ENCODE data around the gene EVL.

DNA sequence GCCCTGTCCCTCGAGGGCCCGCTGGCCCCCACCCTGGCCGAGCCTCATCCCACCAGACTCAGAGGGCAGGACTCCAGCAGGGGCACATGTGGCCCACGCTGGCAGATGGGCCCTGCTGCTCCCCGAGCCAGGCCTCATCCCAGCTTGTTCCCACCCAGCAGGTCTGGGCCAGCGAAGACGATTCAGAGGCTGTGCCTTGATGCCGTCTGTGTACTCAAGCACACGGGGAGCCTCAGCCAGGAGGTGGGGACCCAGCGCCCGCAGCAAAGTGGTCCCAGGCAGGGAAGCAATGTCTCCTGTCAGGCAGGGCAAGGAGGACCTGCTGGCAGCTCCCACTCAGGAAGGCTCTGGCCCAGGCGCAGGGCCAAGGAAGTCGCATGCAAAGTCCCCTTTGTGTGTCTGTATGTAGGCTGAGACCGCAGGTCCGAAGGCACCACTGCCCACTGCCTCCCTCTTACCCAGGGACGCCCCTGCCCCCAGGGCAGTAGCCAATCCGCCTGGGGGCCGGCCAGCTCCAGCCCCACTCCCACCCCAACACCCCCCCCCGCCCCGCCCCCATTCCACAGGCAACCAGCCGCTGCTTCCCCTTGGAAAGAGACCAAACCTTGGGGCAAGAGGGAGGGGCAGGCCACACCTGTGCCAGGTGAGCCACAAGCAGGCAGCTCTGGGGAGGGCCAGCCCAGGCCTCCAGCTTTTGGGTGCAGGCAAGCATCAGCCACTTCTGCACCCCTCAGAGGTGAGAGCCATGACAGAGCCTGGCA, 84.8 kb downstream of the EVL start:
- TF ChIP-seq, protein P1, sequence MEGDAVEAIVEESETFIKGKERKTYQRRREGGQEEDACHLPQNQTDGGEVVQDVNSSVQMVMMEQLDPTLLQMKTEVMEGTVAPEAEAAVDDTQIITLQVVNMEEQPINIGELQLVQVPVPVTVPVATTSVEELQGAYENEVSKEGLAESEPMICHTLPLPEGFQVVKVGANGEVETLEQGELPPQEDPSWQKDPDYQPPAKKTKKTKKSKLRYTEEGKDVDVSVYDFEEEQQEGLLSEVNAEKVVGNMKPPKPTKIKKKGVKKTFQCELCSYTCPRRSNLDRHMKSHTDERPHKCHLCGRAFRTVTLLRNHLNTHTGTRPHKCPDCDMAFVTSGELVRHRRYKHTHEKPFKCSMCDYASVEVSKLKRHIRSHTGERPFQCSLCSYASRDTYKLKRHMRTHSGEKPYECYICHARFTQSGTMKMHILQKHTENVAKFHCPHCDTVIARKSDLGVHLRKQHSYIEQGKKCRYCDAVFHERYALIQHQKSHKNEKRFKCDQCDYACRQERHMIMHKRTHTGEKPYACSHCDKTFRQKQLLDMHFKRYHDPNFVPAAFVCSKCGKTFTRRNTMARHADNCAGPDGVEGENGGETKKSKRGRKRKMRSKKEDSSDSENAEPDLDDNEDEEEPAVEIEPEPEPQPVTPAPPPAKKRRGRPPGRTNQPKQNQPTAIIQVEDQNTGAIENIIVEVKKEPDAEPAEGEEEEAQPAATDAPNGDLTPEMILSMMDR (conservative IDR thresholded peaks at IDR 0.05): no peak
- TF ChIP-seq ZFX (IDR thresholded peaks at IDR 0.05): no peak; the same call in 1 of the 2 replicates

Measured in C4-2B (cell line).